HG03565 (cell line): ENCODE results near the gene ITGA11.

Experiments used
- ATAC-seq: cut with Tn5 transposase; IDR thresholded peaks from one replicate; pipeline ENCODE4 v1.9.1; 2021; ENCODE audit warnings: mild to moderate bottlenecking, moderate library complexity; ENCODE audit not compliant: unreplicated experiment

The ITGA11 gene

GRCh38 chr15:68313501-68314410 lies 118.2 kb downstream of the ITGA11 start:
- no peak for ATAC-seq

DNA sequence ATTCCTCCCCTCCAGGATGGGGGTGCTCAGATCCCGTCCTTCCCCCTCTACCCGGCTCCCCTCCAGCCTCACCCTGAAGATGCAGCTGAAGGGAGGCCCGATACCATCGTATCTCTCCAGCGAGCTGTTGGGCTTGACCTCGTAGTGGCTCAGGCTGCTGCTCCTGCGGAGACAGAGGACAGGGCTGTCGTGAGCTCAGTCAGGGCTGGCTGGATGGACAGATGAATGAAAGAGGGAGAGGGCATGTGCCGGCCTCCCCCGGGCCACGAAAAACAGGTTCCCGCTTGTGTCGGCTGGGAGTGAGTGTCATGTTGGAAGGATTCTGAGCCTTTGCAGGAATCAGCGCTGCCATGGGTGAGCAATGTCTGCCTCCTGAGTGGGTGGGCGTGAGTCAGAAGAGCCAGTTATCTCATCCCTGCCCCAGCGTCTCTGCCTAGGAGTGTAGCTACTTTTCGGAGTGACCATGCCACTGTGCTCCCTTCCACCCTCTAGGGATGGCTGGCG lies 119.2 kb downstream of the ITGA11 start:
- ATAC-seq: no peak

DNA sequence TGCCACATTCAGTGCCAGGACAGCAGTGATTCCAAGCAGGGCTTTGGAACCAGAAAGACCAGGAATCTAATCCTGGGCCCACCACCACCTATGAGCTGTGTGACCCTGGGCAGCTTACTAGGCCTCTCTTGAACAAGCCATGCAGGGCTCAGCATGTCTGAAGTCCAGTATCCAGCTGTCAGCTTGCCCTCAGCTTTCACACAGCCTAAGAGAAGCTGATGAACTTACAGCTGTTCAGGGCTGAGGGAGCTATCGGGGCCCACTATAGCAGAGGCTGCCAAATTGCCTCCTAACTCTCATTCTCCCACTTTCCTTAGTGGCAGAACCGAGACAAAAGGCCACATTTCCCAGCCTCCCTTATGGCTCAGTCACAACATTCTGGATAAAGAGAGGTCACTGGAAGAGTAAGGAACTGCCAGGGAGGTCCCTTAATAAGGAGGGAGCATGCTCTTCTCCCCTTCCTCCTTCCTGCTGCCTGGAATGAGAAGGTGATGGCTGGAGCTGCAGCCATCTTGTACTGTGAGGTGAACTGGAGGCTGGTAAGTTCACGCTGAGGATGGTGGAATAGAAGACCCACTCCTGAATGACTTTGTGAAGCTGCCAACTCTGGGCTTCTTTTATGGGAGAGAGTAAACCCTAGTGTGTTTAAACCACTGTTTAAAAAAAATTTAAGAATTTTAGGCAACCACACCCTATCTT lies 120.0 kb downstream of the ITGA11 start:
- no peak for ATAC-seq

GRCh38 chr15:68311464-68311835 lies 120.5 kb downstream of the ITGA11 start:
- no peak for ATAC-seq

- no peak for ATAC-seq
Observed at GRCh38 chr15:68310804-68311463, 121.0 kb downstream of the ITGA11 start.

GRCh38 chr15:68310178-68310803 lies 121.7 kb downstream of the ITGA11 start:
- no peak for ATAC-seq

DNA sequence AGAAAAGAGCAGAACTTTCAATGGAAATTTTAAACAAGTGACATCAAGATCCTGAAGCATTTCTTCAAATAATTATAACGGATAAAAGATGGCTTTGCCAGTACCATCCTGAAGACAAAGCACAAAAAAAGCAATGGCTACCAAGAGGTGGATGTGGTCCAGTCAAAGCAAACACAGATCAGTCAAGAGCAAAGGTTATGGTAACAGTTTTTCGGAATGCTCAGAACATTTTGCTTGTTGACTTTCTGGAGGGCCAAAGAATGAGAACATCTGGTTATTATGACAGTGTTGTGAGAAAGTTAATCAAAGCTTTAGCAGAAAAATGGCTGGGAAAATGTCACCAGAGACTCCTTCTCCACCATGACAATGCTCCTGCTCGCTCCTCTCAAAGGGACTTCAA lies 122.9 kb downstream of the ITGA11 start:
- no peak for ATAC-seq

- no peak for ATAC-seq
Observed at GRCh38 chr15:68307131-68307928, 124.6 kb downstream of the ITGA11 start.

DNA sequence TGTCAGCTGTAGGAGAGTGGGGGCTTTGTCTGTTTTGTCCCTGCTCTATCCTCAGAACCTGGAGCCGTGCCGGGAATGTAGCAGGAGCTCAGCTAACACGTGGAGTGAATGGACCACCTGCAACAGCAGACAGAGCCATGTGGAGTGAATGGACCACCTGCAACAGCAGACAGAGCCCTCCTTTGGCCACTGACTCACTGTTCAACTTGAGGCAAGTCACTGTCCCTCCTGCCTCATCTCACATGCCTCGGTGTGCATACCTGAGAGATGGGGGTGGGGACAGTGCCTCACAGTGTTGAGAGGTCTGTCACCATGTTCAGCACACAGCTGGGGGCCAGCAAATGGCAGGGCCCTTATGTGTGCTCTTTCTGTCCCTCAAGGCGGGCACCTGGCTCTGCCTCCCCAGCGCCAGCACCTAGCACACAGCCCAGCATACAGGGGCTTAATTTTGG lies 126.5 kb downstream of the ITGA11 start:
- ATAC-seq: no peak

GRCh38 chr15:68304589-68305337 lies 127.2 kb downstream of the ITGA11 start:
- no peak for ATAC-seq

DNA sequence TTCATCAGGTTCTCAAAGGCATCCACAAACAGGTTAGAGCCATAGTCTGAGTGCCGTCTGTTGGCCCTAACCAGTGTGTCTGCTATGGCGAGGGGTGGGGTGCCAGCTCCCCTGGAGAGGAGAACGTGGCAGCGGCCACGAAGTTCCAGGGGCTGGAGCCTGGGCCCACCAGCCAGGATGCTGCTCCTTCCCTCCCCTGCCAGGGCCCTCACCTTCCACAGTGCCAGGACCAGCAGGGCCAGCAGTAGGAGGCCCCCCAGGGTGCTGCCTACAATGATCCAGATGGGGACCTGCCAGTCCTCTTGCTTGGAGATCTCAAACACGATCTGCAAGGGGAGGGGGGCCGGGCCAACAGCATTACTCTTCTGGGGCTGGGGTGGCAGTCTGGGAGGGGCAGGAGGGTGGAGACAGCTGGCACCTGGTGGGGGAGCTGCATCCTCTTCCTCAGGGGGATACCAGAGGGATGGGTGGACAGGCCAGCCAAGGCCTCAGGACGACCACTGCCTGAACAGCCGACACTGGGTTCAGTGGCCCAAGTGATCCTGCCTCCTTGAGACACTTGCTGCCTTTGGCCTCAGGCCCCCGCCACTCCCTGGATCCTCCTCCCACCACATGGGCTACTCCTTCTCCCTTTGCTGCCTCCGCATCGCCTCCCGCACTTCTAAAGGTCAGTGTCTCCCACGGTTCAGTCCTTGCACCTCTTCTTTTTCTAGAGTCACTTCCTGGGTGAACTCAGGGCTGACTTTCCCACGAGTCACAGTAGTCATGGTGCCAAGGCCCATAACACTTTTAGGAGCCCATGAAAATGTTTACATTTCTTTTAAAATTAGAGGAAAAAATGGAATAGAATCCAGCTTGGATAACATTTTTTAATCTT lies 128.2 kb downstream of the ITGA11 start:
- ATAC-seq: no peak

DNA sequence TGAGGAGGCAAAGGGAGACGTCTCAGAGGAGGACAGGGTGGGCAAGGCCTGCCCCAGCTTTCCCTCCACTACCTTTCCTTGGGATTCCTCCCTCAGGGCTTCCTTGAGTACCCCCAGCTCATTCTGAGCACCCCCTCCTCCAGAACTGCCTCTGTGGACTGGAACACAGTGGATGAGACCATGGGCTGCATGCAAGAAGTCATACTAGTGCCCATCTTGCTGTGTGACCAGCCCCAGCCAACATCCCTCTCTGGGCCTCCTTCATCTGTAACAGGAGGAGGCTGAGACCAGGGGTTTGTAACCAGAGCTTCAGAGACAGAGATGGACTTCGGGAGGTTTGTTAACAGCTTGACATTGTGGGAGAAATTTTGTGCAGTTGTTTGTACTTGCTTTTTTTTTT lies 128.8 kb downstream of the ITGA11 start:
- no peak for ATAC-seq

DNA sequence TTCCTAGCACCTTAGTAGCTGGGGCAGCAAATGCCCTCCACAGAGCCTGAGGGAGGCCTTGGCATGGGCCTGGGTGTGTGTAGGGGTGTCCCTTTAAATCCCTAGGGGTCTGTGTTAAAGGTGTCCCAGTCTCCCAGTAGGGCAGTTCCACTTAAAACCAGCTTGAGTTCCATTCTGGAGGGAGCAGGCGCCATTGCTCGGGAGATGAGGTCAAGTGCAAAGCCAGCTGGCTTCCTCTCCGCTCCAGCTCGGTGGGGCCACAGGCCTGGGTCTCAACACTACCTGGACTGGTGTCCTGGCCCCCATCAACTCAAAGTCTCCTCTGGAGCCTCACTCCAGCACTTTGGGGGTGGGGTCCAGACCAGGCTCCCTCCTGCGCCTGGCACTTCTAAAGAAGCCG lies 129.2 kb downstream of the ITGA11 start:
- ATAC-seq: no peak

DNA sequence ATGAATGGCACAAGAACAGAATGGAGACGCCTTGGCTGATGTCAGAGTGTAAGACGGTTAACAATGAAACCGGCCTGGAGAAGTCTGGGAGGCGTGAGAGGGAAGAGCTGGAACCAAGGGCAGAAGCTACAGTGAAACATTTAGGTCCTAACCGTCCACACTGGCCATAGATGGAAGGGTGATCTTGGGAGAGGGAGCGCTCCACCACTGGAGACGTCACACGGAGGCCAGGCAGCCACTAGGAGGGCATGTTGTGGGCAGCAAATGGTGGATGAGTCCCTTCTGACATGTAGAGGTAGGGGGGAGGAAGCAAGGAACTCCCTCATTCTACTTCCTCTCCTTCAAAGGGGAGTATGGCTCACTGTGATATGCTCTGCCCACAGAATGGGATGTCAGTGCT lies 130.7 kb downstream of the ITGA11 start:
- no peak for ATAC-seq

- ATAC-seq: no peak
Observed at GRCh38 chr15:68300115-68300940, 131.6 kb downstream of the ITGA11 start.

DNA sequence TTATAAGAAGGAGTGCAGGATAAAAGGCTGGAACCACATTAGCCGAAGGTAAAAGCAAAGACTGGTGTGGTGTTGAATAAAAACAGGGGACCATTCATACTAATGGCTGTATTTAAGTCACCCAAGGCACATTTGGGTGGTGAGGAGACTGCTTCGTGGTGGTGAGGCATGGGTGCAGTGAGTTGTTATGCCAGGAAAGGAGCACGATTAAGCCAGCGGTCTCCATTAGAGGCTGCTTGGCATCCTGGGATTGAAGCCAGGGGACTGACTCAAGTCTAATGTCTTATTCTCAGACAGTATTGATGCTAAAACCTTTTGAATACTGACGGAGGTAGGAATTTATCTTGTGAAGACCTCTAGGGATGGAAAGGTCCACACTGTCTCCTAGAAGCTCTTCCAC lies 132.5 kb downstream of the ITGA11 start:
- peak; percentile 15 for ATAC-seq

GRCh38 chr15:68298882-68299381 lies 133.0 kb downstream of the ITGA11 start:
- ATAC-seq: peak; percentile 80
